ENCODE results near the gene ROR1. TPM values are rescaled to one million over a fixed set of nuclear protein-coding genes. Genes with fewer than 3 reads are reported as not detected.

ROR1 gene
- total and polyA plus RNA-seq, 9 donors, result 3.0 to 26.1 (median 15.0) TPM

- no peaks in the 10 kb centered on the region for H3K27me3 ChIP-seq
- no peak overlapping the region for H3K4me3 ChIP-seq
- no peaks in the 10 kb centered on the region for H3K36me3 ChIP-seq
- intact Hi-C loops (cut with DNase I), result no loop called here
- TF ChIP-seq, protein P1, sequence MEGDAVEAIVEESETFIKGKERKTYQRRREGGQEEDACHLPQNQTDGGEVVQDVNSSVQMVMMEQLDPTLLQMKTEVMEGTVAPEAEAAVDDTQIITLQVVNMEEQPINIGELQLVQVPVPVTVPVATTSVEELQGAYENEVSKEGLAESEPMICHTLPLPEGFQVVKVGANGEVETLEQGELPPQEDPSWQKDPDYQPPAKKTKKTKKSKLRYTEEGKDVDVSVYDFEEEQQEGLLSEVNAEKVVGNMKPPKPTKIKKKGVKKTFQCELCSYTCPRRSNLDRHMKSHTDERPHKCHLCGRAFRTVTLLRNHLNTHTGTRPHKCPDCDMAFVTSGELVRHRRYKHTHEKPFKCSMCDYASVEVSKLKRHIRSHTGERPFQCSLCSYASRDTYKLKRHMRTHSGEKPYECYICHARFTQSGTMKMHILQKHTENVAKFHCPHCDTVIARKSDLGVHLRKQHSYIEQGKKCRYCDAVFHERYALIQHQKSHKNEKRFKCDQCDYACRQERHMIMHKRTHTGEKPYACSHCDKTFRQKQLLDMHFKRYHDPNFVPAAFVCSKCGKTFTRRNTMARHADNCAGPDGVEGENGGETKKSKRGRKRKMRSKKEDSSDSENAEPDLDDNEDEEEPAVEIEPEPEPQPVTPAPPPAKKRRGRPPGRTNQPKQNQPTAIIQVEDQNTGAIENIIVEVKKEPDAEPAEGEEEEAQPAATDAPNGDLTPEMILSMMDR (IDR thresholded peaks at IDR 0.05), result no peak
- TF ChIP-seq EP300 (IDR thresholded peaks at IDR 0.05) (no peak), POLR2A (IDR thresholded peaks at IDR 0.05) (no peak)
- H3K9me3 ChIP-seq, result no peaks in the 10 kb centered on the region
- 63 to 72% (median 70%) methylated on average over 4 of the region's 4 CpGs for WGBS, 3 donors
- H3K27ac ChIP-seq, result no peak overlapping the region
- DNase-seq, result no peak
- H3K4me1 ChIP-seq (ENCODE audit: insufficient read depth), result peaks cover 7% of the 10 kb centered on the region
Observed at GRCh38 chr1:63730211-63730610, 43.6 kb upstream of the ROR1 start.

- no peak overlapping the region for H3K4me3 ChIP-seq
Observed at GRCh38 chr1:63731117-63732043, 42.4 kb upstream of the ROR1 start.

DNA sequence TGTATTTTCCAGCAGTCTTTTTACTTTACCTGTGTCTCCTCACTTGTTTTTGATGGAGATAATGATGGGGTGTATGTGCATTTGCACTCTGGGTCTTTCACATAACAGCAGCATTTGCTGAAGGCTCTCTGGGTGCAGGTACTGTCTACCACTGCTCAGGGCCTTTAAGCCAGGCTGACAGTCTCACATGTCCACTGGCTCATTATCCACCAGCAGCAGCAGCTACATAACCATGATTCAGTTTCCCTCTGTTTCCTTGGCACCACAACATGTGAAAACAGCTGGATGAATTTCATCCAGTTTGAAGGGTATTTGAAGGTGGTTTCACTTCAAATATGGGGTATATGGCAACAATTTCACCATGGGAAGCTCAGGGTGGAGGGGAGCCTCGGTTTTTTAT, 41.2 kb upstream of the ROR1 start:
- H3K27ac ChIP-seq, result no peak overlapping the region
- TF ChIP-seq POLR2A (IDR thresholded peaks at IDR 0.05), result no peak
- no peak for TF ChIP-seq EP300 (IDR thresholded peaks at IDR 0.05)
- TF ChIP-seq, protein P1 (IDR thresholded peaks at IDR 0.05), result no peak

More at GRCh38 chr1:63731117-63732043, 42.4 kb upstream of the ROR1 start:
- Histone ChIP-seq H3K4me1 (ENCODE audit: insufficient read depth) (peaks cover 7% of the 10 kb centered on the region), H3K36me3 (no peaks in the 10 kb centered on the region), H3K27ac (no peak overlapping the region), H3K9me3 (no peaks in the 10 kb centered on the region), H3K27me3 (no peaks in the 10 kb centered on the region)
- TF ChIP-seq POLR2A (IDR thresholded peaks at IDR 0.05), result no peak
- TF ChIP-seq, protein P1 (IDR thresholded peaks at IDR 0.05), result no peak
- no peak for TF ChIP-seq EP300 (IDR thresholded peaks at IDR 0.05)
- WGBS, 3 donors, result 29 to 33% (median 32%) methylated on average over 9 of the region's 9 CpGs
- intact Hi-C loops (cut with DNase I), result no loop called here
- DNase-seq, result peak in 1 of 5 donors; percentile 22

DNA sequence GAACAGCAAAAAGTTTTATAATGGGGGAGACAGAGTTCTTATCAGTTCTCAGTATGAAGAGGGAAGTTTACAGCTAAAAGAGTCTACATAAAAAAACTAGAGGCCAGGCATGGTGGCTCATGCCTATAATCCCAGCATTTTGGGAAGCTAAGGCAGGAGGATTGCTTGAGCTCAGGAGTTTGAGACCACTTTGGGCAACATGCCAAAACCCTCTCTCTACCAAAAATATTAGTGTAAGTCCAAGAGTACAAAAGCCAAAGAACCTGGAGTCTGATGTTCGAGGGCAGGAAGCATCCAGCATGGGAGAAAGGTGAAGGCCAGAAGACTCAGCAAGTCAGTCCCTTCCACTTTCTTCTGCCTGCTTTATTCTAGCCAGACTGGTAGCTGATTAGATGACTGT, 35.0 kb upstream of the ROR1 start:
- DNase-seq, result no peak
- intact Hi-C loops (cut with DNase I), result no loop called here
- 38 to 77% (median 61%) methylated on average over 1 of the region's 1 CpG for WGBS, 3 donors
- no peaks in the 10 kb centered on the region for H3K4me1 ChIP-seq (ENCODE audit: insufficient read depth)
- H3K4me3 ChIP-seq, result no peak overlapping the region
- TF ChIP-seq, protein P1 (IDR thresholded peaks at IDR 0.05), result no peak
- no peak for TF ChIP-seq POLR2A (IDR thresholded peaks at IDR 0.05)
- no peak for TF ChIP-seq EP300 (IDR thresholded peaks at IDR 0.05)
- H3K9me3 ChIP-seq, result no peaks in the 10 kb centered on the region
- H3K27me3 ChIP-seq, result no peaks in the 10 kb centered on the region
- no peak overlapping the region for H3K27ac ChIP-seq
- no peaks in the 10 kb centered on the region for H3K36me3 ChIP-seq

More for the DNA sequence above, 41.2 kb upstream of the ROR1 start:
- H3K36me3 ChIP-seq, result no peaks in the 10 kb centered on the region
- WGBS, 3 donors, result 89 to 100% (median 100%) methylated on average over 1 of the region's 1 CpG
- intact Hi-C loops (cut with DNase I), result no loop called here
- peaks cover 7% of the 10 kb centered on the region for H3K4me1 ChIP-seq (ENCODE audit: insufficient read depth)
- no peaks in the 10 kb centered on the region for H3K27me3 ChIP-seq
- H3K9me3 ChIP-seq, result no peaks in the 10 kb centered on the region
- no peak overlapping the region for H3K4me3 ChIP-seq
- no peak for DNase-seq
